Testis (tissue), 2 donors: Measurements from ENCODE around the gene COL6A1.

Source experiments
- CTCF ChIP-seq, 3 experiments: fragments of 450-650 bp in 2 of 3; fragments of 200-600 bp in 1 of 3; sonication (generic) in 1 of 3; IDR thresholded peaks; one replicate each; pipeline ENCODE4 v1.5.1; 2016 to 2019; ENCODE audit warnings: antibody characterized with exemption in 3 of 3, mild to moderate bottlenecking in 2 of 3, moderate library complexity in 1 of 3
- POLR2A ChIP-seq: fragments of 450-650 bp; IDR thresholded peaks from one replicate; pipeline ENCODE4 v1.6.1; 2017; ENCODE audit warnings: antibody characterized with exemption, mild to moderate bottlenecking, moderate library complexity

GRCh38 chr21:46001821-46002681 is 20.5 kb downstream of the COL6A1 start:
- TF ChIP-seq POLR2A (no peak), CTCF (IDR thresholded peaks at IDR 0.05) (no peak)
